Endothelial cell of umbilical vein (primary cell): ENCODE data around the gene RBM33. TPM values are rescaled to one million over a fixed set of nuclear protein-coding genes. Genes with fewer than 3 reads are reported as not detected.

Experiments
- BruUV-seq: library from RNA; stranded (reverse); fragments of 400-500 nt; replicated peaks from 2 replicates; lab custom pipeline; 2021; lab: Mats Ljungman, UMichigan
- CTCF ChIA-PET: fragments of 300-600, 350-600 bp; sonication (Branson Sonifier 250); formaldehyde crosslinking; loops from one replicate; lab custom pipeline; 2021; ENCODE audit warnings: antibody characterized with exemption, inconsistent platforms; lab: Charles Lee
- POLR2A ChIA-PET: fragments of 300-600, 350-600 bp; sonication (Branson Sonifier 250); formaldehyde crosslinking; loops from one replicate; lab custom pipeline; 2021; ENCODE audit warnings: antibody characterized with exemption, inconsistent platforms; lab: Charles Lee
- DNase-seq: peaks from one replicate; pipeline ENCODE4 v3.0.0-alpha.2; 2011; ENCODE audit warnings: low read depth, low spot score
- FAIRE-seq: peaks from 2 replicates; lab custom pipeline; 2011; peaks lifted over from hg19 to GRCh38; lab: Jason Lieb, UNC
- H2AFZ ChIP-seq: 2 replicates; pipeline ENCODE4 v1.6.0; 2012; ENCODE audit warnings: low read depth, low read length, control low read depth, inconsistent platforms
- H3K27ac ChIP-seq: 2 replicates; pipeline ENCODE4 v1.5.1; 2011; ENCODE audit warnings: low read depth, mild to moderate bottlenecking, control low read depth, low read length, moderate library complexity; ENCODE audit not compliant: insufficient read depth
- H3K27me3 ChIP-seq, 2 experiments: 2 replicates each; pipeline versions ENCODE4 v1.6.0 to v1.6.1; 2011; ENCODE audit warnings: low read length in 2 of 2, mixed read lengths in 1 of 2; ENCODE audit not compliant: control insufficient read depth in 2 of 2, insufficient read depth in 2 of 2
- H3K36me3 ChIP-seq, 2 experiments: 2 replicates in 1 of 2; 3 replicates in 1 of 2; pipeline ENCODE4 v1.5.1; 2011; ENCODE audit warnings: low read length in 2 of 2, mild to moderate bottlenecking in 1 of 2, moderate library complexity in 1 of 2; ENCODE audit not compliant: control insufficient read depth in 2 of 2, insufficient read depth in 2 of 2; ENCODE audit errors: extremely low read depth in 1 of 2
- H3K4me1 ChIP-seq: 3 replicates; pipeline ENCODE4 v1.5.1; 2011; ENCODE audit warnings: mild to moderate bottlenecking, low read length; ENCODE audit not compliant: control insufficient read depth, insufficient read depth; ENCODE audit errors: extremely low read depth
- H3K4me2 ChIP-seq: 2 replicates; pipeline ENCODE4 v1.6.1; 2011; ENCODE audit warnings: low read length, control low read depth, mixed read lengths; ENCODE audit not compliant: insufficient read depth
- H3K4me3 ChIP-seq, 3 experiments: fragments of 200-600 bp in 1 of 3; sonication (generic), shearing (Covaris generic) in 1 of 3; replicated peaks in 1 of 3; 2 replicates each; pipeline ENCODE4 v1.5.1; 2011 to 2016; ENCODE audit warnings: control low read depth in 3 of 3, low read length in 3 of 3, mild to moderate bottlenecking in 2 of 3, inconsistent platforms in 1 of 3, low read depth in 1 of 3, moderate library complexity in 1 of 3; ENCODE audit not compliant: insufficient read depth in 1 of 3
- H3K79me2 ChIP-seq: 2 replicates; pipeline ENCODE4 v1.6.0; 2012; ENCODE audit warnings: low read length, inconsistent platforms; ENCODE audit not compliant: control insufficient read depth, insufficient read depth
- H3K9ac ChIP-seq: replicated peaks from 2 replicates; pipeline ENCODE3; 2011; ENCODE audit warnings: low read length, control low read depth; ENCODE audit not compliant: insufficient read depth; ENCODE audit errors: extremely low read depth
- H3K9me1 ChIP-seq: replicated peaks from 3 replicates; pipeline ENCODE4 v1.6.0; 2011; ENCODE audit warnings: mild to moderate bottlenecking, low read length; ENCODE audit not compliant: control insufficient read depth, insufficient read depth; ENCODE audit errors: extremely low read depth
- H3K9me3 ChIP-seq: replicated peaks from 2 replicates; pipeline ENCODE4 v1.5.1; 2012; ENCODE audit warnings: low read length, inconsistent platforms; ENCODE audit not compliant: control insufficient read depth, insufficient read depth
- H4K20me1 ChIP-seq: replicated peaks from 2 replicates; pipeline ENCODE3; 2011; ENCODE audit warnings: mild to moderate bottlenecking, low read length; ENCODE audit not compliant: control insufficient read depth, insufficient read depth; ENCODE audit errors: extremely low read depth
- EZH2 ChIP-seq: IDR thresholded peaks from 2 replicates; pipeline ENCODE4 v1.6.1; 2012; ENCODE audit warnings: borderline replicate concordance, low read depth, mild to moderate bottlenecking, moderate library complexity, low read length, inconsistent platforms; ENCODE audit not compliant: severe bottlenecking
- FOS ChIP-seq: IDR thresholded peaks from 2 replicates; pipeline ENCODE4 v1.6.1; 2011; ENCODE audit warnings: mild to moderate bottlenecking, low read length, moderate library complexity, borderline replicate concordance; ENCODE audit not compliant: insufficient read depth
- GATA2 ChIP-seq: IDR thresholded peaks from 2 replicates; pipeline ENCODE4 v1.7.0; 2011; ENCODE audit warnings: low read depth, mild to moderate bottlenecking, moderate library complexity, mixed read lengths, low read length; ENCODE audit not compliant: insufficient read length, insufficient read depth
- JUN ChIP-seq: IDR thresholded peaks from 2 replicates; pipeline ENCODE4 v1.6.1; 2011; ENCODE audit warnings: borderline replicate concordance, low read depth; ENCODE audit not compliant: insufficient read length, insufficient read depth
- MAX ChIP-seq: IDR thresholded peaks from 2 replicates; pipeline ENCODE4 v1.6.1; 2011; ENCODE audit not compliant: insufficient read depth, insufficient read length
- MYC ChIP-seq: IDR thresholded peaks from one replicate; pipeline ENCODE4 v1.6.1; 2011; ENCODE audit warnings: mild to moderate bottlenecking, low read depth, low read length
- POLR2A ChIP-seq: IDR thresholded peaks from 2 replicates; pipeline ENCODE4 v1.6.1; 2012; ENCODE audit warnings: low read depth, mild to moderate bottlenecking, control low read depth, low read length
- POLR2AphosphoS5 ChIP-seq: IDR thresholded peaks from 2 replicates; pipeline ENCODE4 v1.6.1; 2012; ENCODE audit warnings: low read depth, mild to moderate bottlenecking, control low read depth, low read length, moderate library complexity; ENCODE audit not compliant: insufficient read depth
- dilution Hi-C: fragments of 300-500 bp; cut with MboI; formaldehyde crosslinking; loops from one replicate; pipeline ENCODE4 v1.15.0; 2019; ENCODE audit warnings: low sequenced_read_pairs; ENCODE audit not compliant: extremely low pct_ligation_motif_present
- intact Hi-C: fragments of 100-400 bp; cut with micrococcal nuclease; formaldehyde crosslinking; loops from one replicate; pipeline ENCODE4 v1.10.0; 2022
- polyA plus RNA-seq, 4 experiments: library from polyadenylated mRNA; depleted of rRNA in 3 of 4; stranded (reverse) in 3 of 4; unstranded in 1 of 4; fragments of >200 nt; gene quantifications; 2 replicates each; pipeline versions ENCODE4 v1.2.1 to v1.2.3, GENCODE V29; 2011 to 2012; ENCODE audit warnings: missing spikeins in 1 of 4
- total RNA-seq: library from RNA; stranded (reverse); gene quantifications from 2 replicates; pipeline ENCODE4 v1.2.3, GENCODE V29; 2021
- TF ChIP-seq, protein P1 (sequence below), 2 donors: IDR thresholded peaks; 1 replicate in 1 of 2; 2 replicates in 1 of 2; pipeline ENCODE4 v1.5.1; 2011; ENCODE audit warnings: low read length in 2 of 2, mild to moderate bottlenecking in 2 of 2, moderate library complexity in 2 of 2, control low read depth in 1 of 2, inconsistent platforms in 1 of 2, low read depth in 1 of 2; ENCODE audit not compliant: insufficient read depth in 1 of 2; ENCODE audit errors: extremely low read depth in 1 of 2

Gene RBM33
- total and polyA plus RNA-seq, 2 donors (not counting 3 experiments of a cell fraction or from before 2014, with no cell fraction given): 16.2 to 68.2 TPM

DNA sequence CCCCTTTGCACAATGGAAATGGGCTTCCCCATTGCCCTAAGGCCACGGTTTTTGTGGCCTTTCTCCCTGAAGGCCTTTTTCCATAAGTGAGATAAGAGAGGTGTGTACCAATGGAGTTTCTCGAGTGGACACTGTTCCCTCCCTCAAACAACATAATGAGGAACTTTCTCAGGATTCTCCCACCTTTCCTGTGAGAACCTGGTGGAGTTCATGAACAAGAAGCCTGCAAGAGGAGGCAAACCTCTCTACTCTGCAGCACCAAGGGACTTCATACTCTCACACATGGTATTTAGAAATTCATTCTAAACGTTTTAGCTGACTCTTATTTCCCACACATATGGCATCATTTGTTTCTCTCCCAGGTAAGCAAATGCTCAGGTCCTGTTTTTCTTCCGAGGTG lies 7.3 kb upstream of the RBM33 start:
- intact Hi-C loops (no loop called here), dilution Hi-C loops (no loop called here)
- no TSS peak for BruUV-seq
- Histone ChIP-seq H3K4me2 (no peak overlapping the region), H3K4me3 (no peak overlapping the region), H3K9me1 (no peaks in the 10 kb centered on the region), H3K79me2 (no peaks in the 10 kb centered on the region), H3K27ac (no peak overlapping the region), H4K20me1 (no peaks in the 10 kb centered on the region), H3K9ac (no peak overlapping the region), H3K9me3 (no peaks in the 10 kb centered on the region), H2AFZ (no peak overlapping the region), H3K27me3 (peaks cover 0 to 3% of the 10 kb centered on the region in 2 experiments), H3K4me1 (no peaks in the 10 kb centered on the region), H3K36me3 (no peaks in the 10 kb centered on the region)
- DNase-seq (no peak), FAIRE-seq (no peak)
- ChIA-PET CTCF (no interaction called here), POLR2A (no interaction called here)
- TF ChIP-seq, protein P1, sequence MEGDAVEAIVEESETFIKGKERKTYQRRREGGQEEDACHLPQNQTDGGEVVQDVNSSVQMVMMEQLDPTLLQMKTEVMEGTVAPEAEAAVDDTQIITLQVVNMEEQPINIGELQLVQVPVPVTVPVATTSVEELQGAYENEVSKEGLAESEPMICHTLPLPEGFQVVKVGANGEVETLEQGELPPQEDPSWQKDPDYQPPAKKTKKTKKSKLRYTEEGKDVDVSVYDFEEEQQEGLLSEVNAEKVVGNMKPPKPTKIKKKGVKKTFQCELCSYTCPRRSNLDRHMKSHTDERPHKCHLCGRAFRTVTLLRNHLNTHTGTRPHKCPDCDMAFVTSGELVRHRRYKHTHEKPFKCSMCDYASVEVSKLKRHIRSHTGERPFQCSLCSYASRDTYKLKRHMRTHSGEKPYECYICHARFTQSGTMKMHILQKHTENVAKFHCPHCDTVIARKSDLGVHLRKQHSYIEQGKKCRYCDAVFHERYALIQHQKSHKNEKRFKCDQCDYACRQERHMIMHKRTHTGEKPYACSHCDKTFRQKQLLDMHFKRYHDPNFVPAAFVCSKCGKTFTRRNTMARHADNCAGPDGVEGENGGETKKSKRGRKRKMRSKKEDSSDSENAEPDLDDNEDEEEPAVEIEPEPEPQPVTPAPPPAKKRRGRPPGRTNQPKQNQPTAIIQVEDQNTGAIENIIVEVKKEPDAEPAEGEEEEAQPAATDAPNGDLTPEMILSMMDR (IDR thresholded peaks at IDR 0.05; ENCODE audit: extremely low read depth in 1 of 2, insufficient read depth in 1 of 2, low read depth in 1 of 2, low read length in 2 of 2): no peak
- TF ChIP-seq JUN: no peak
- no peak for TF ChIP-seq MYC
- TF ChIP-seq FOS: no peak

GRCh38 chr7:155638366-155638765 lies 6.1 kb upstream of the RBM33 start:
- DNase-seq (no peak), FAIRE-seq (no peak)
- ChIA-PET CTCF (no interaction called here), POLR2A (interaction anchor here (0.6 kb wide), 1 partner anchor 47 kb away, joined by 3 read pairs; no protein-coding TSS in a partner anchor)
- Histone ChIP-seq H3K4me2 (no peak overlapping the region), H4K20me1 (no peaks in the 10 kb centered on the region), H3K27me3 (peaks cover 0 to 3% of the 10 kb centered on the region in 2 experiments), H2AFZ (no peak overlapping the region), H3K9me3 (no peaks in the 10 kb centered on the region), H3K79me2 (peaks cover under 1% of the 10 kb centered on the region), H3K27ac (no peak overlapping the region), H3K9me1 (no peaks in the 10 kb centered on the region), H3K4me3 (no peak overlapping the region), H3K4me1 (peaks cover 1% of the 10 kb centered on the region), H3K36me3 (no peaks in the 10 kb centered on the region), H3K9ac (no peak overlapping the region)
- TF ChIP-seq MYC (no peak), POLR2A (no peak), GATA2 (no peak), JUN (no peak), FOS (no peak), EZH2 (no peak), POLR2AphosphoS5 (no peak), MAX (no peak)
- TF ChIP-seq, protein P1 (IDR thresholded peaks at IDR 0.05; ENCODE audit: extremely low read depth in 1 of 2, insufficient read depth in 1 of 2, low read depth in 1 of 2, low read length in 2 of 2): no peak
- dilution Hi-C loops (no loop called here), intact Hi-C loops (no loop called here)
- no TSS peak for BruUV-seq
